HL-60 (cell line): ENCODE results near the gene REPS2.
A peak's percentile ranks its signal among the peaks of the same experiment; 100 is the strongest.

Experiments
- DNase-seq, 2 experiments: peaks; one replicate each; pipeline ENCODE4 v3.0.0-alpha.2; 2010 to 2020; ENCODE audit warnings: low read depth in 1 of 2, low spot score in 1 of 2
- H3K27ac ChIP-seq: fragments of 250-450 bp; sonication (Bioruptor Pico); replicated peaks from 2 replicates; pipeline ENCODE4 v1.5.1; 2020; ENCODE audit warnings: mild to moderate bottlenecking, moderate library complexity
- H3K27me3 ChIP-seq: fragments of 250-450 bp; sonication (Bioruptor Pico); 2 replicates; pipeline ENCODE4 v1.5.1; 2021; ENCODE audit warnings: mild to moderate bottlenecking, moderate library complexity; ENCODE audit not compliant: insufficient read depth, poor library complexity, severe bottlenecking
- H3K4me3 ChIP-seq: replicated peaks from 2 replicates; pipeline ENCODE4 v1.5.1; 2011; ENCODE audit warnings: mild to moderate bottlenecking, control low read depth, low read length; ENCODE audit not compliant: insufficient read depth
- CTCF ChIP-seq: IDR thresholded peaks from one replicate; pipeline ENCODE4 v1.5.1; 2011; ENCODE audit warnings: low read length, control low read depth, inconsistent platforms; ENCODE audit not compliant: insufficient read depth
- GABPA ChIP-seq: IDR thresholded peaks from 2 replicates; pipeline ENCODE4 v1.6.1; 2012; ENCODE audit warnings: low read depth
- POLR2AphosphoS5 ChIP-seq: IDR thresholded peaks from 2 replicates; pipeline ENCODE4 v1.6.1; 2012; ENCODE audit warnings: low read depth
- REST ChIP-seq: IDR thresholded peaks from 2 replicates; pipeline ENCODE4 v1.6.1; 2012; ENCODE audit warnings: low read depth; ENCODE audit not compliant: insufficient replicate concordance
- SPI1 ChIP-seq: IDR thresholded peaks from 2 replicates; pipeline ENCODE4 v1.6.1; 2012; ENCODE audit warnings: low read depth, mild to moderate bottlenecking, borderline replicate concordance

The REPS2 gene

GRCh38 chrX:17028356-17028755 is 81.9 kb downstream of the REPS2 start:
- Histone ChIP-seq H3K4me3 (no peak overlapping the region), H3K27me3 (no peaks in the 10 kb centered on the region), H3K27ac (no peak overlapping the region)
- TF ChIP-seq POLR2AphosphoS5 (no peak), GABPA (no peak), REST (no peak), SPI1 (no peak), CTCF (no peak)
- DNase-seq = no peak

GRCh38 chrX:17030092-17030491 is 83.6 kb downstream of the REPS2 start:
- H3K27ac ChIP-seq = peak overlapping the region; percentile 52
- no peaks in the 10 kb centered on the region for H3K27me3 ChIP-seq
- H3K4me3 ChIP-seq = no peak overlapping the region
- TF ChIP-seq REST (no peak), SPI1 (peak; percentile 87), CTCF (no peak), GABPA (no peak), POLR2AphosphoS5 (no peak)
- peak; percentile 42 to 69 for DNase-seq

DNA sequence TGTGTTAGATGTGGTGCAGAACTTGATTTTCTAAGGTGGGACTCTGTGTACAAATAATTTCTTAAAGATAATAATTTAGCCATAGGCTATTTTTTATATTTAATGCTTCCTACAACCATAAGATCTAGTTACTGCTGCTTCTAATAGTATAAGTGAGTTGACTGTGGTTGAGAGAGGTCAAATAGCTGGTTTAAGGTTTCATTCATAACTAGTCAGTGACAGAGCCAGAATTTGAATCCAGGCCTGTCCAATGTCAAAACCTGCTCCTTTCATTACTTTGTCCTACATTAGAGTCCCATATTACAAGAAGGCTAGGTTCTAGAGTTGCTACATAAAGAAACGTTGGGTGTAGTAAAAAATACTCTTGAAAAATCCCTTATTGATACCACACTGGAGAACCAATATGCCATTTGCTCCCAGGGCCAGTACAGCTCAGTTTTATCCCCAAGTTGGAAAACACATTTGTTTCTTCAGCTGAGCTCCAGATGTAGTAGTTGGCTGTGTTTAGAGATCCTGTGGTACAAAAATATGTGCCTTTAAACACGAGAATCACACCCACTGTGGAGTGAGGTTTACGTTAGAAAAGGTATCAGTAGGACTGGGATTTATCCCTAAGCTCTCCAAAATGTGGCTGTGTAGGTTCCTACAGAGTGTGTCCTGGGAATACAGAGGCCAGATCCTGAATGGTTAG is 84.3 kb downstream of the REPS2 start:
- no peaks in the 10 kb centered on the region for H3K27me3 ChIP-seq
- DNase-seq = no peak
- TF ChIP-seq POLR2AphosphoS5 = no peak
- no peak for TF ChIP-seq GABPA
- no peak for TF ChIP-seq REST
- TF ChIP-seq SPI1 = no peak
- no peak for TF ChIP-seq CTCF
- H3K27ac ChIP-seq = no peak overlapping the region
- no peak overlapping the region for H3K4me3 ChIP-seq
